CD14-positive monocyte (primary cell): ENCODE results near the gene IL10RB. TPM values are rescaled to one million over a fixed set of nuclear protein-coding genes. Genes with fewer than 3 reads are reported as not detected.
A peak's percentile ranks its signal among the peaks of the same experiment; 100 is the strongest.

Experiments used
- DNase-seq, 3 donors: peaks; one replicate each; pipeline ENCODE4 v3.0.0-alpha.2; 2011 to 2022
- H2AFZ ChIP-seq: 2 replicates; pipeline ENCODE4 v1.6.0; 2012; ENCODE audit warnings: mild to moderate bottlenecking, low read depth, low read length, inconsistent platforms; ENCODE audit not compliant: insufficient read depth, poor library complexity, severe bottlenecking
- H3K27ac ChIP-seq, 2 donors: 1 replicate in 1 of 2; 2 replicates in 1 of 2; pipeline ENCODE4 v1.5.1; 2012 to 2013; ENCODE audit warnings: low read length in 2 of 2, control low read depth in 1 of 2, inconsistent platforms in 1 of 2, low read depth in 1 of 2, mild to moderate bottlenecking in 1 of 2
- H3K27me3 ChIP-seq, 2 donors: one replicate each; pipeline versions ENCODE4 v1.6.0 to v1.6.1; 2011 to 2013; ENCODE audit warnings: low read length in 2 of 2; ENCODE audit not compliant: control insufficient read depth in 2 of 2, insufficient read depth in 2 of 2
- H3K36me3 ChIP-seq, 2 donors: replicated peaks in 1 of 2; 1 replicate in 1 of 2; 2 replicates in 1 of 2; pipeline versions ENCODE4 v1.5.1 to v1.6.1; 2012 to 2013; ENCODE audit warnings: low read length in 2 of 2, control low read depth in 1 of 2, inconsistent platforms in 1 of 2, mild to moderate bottlenecking in 1 of 2; ENCODE audit not compliant: insufficient read depth in 2 of 2, control insufficient read depth in 1 of 2
- H3K4me1 ChIP-seq, 2 donors: 1 replicate in 1 of 2; 2 replicates in 1 of 2; pipeline versions ENCODE4 v1.5.1 to v1.6.1; 2012 to 2013; ENCODE audit warnings: low read length in 2 of 2, control low read depth in 1 of 2, inconsistent platforms in 1 of 2, mild to moderate bottlenecking in 1 of 2, moderate library complexity in 1 of 2; ENCODE audit not compliant: insufficient read depth in 2 of 2, control insufficient read depth in 1 of 2
- H3K4me2 ChIP-seq: replicated peaks from 2 replicates; pipeline ENCODE3; 2012; ENCODE audit warnings: low read length, moderate library complexity, mild to moderate bottlenecking; ENCODE audit not compliant: poor library complexity, severe bottlenecking; ENCODE audit errors: extremely low read depth
- H3K4me3 ChIP-seq, 3 experiments: fragments of 200-600 bp in 1 of 3; sonication (generic) in 1 of 3; replicated peaks in 1 of 3; 1 replicate in 2 of 3; 2 replicates in 1 of 3; pipeline ENCODE4 v1.5.1; 2011 to 2013; ENCODE audit warnings: low read length in 3 of 3, mild to moderate bottlenecking in 3 of 3, control low read depth in 2 of 3, low read depth in 2 of 3, inconsistent platforms in 1 of 3, moderate library complexity in 1 of 3
- H3K79me2 ChIP-seq: 2 replicates; pipeline ENCODE4 v1.6.0; 2012; ENCODE audit warnings: mild to moderate bottlenecking, control low read depth, inconsistent platforms, low read length, moderate library complexity; ENCODE audit not compliant: insufficient read depth
- H3K9ac ChIP-seq: 2 replicates; pipeline ENCODE4 v1.6.0; 2017; ENCODE audit warnings: low read length, mild to moderate bottlenecking; ENCODE audit not compliant: insufficient read depth, poor library complexity, severe bottlenecking
- H3K9me3 ChIP-seq, 2 donors: replicated peaks in 1 of 2; 1 replicate in 1 of 2; 2 replicates in 1 of 2; pipeline versions ENCODE4 v1.5.1 to v1.6.1; 2012 to 2013; ENCODE audit warnings: low read length in 2 of 2, control low read depth in 1 of 2; ENCODE audit not compliant: control insufficient read depth in 1 of 2, insufficient read depth in 1 of 2
- H4K20me1 ChIP-seq: 2 replicates; pipeline ENCODE4 v1.6.0; 2012; ENCODE audit warnings: mild to moderate bottlenecking, low read length, control low read depth, moderate library complexity; ENCODE audit not compliant: insufficient read depth
- H3K27ac Mint-ChIP-seq, 7 donors: one replicate each; pipeline ENCODE4 v1.8.0; 2020; ENCODE audit warnings: mild to moderate bottlenecking in 7 of 7, mixed read lengths in 7 of 7, moderate library complexity in 6 of 7, inconsistent platforms in 2 of 7
- H3K27me3 Mint-ChIP-seq, 3 donors: one replicate each; pipeline ENCODE4 v1.8.0; 2021 to 2022; ENCODE audit warnings: low read depth in 3 of 3, mild to moderate bottlenecking in 3 of 3, mixed read lengths in 3 of 3, moderate library complexity in 3 of 3, inconsistent platforms in 1 of 3
- H3K36me3 Mint-ChIP-seq, 2 donors: one replicate each; pipeline ENCODE4 v1.8.0; 2020; ENCODE audit warnings: mixed read lengths in 2 of 2, inconsistent platforms in 1 of 2, mild to moderate bottlenecking in 1 of 2
- H3K4me1 Mint-ChIP-seq: one replicate; pipeline ENCODE4 v1.8.0; 2020; ENCODE audit warnings: mild to moderate bottlenecking, mixed read lengths
- H3K4me3 Mint-ChIP-seq, 2 donors: one replicate each; pipeline ENCODE4 v1.8.0; 2020; ENCODE audit warnings: mild to moderate bottlenecking in 2 of 2, mixed read lengths in 2 of 2, moderate library complexity in 1 of 2
- H3K9me3 Mint-ChIP-seq, 7 donors: one replicate each; pipeline ENCODE4 v1.8.0; 2020 to 2022; ENCODE audit warnings: mixed read lengths in 7 of 7, mild to moderate bottlenecking in 6 of 7, moderate library complexity in 6 of 7, inconsistent platforms in 2 of 7
- WGBS: methylation state at CpG from one replicate; pipeline ENCODE4 v1.1.5; 2013; ENCODE audit warnings: missing lambda C conversion rate; ENCODE audit not compliant: insufficient coverage; 5-methylcytosine and 5-hydroxymethylcytosine counted together
- intact Hi-C, 2 donors: fragments of 100-400 bp; cut with micrococcal nuclease; formaldehyde crosslinking; loops; one replicate each; pipeline versions ENCODE4 v1.15.0 to v1.15.1; 2023
- polyA plus RNA-seq, 3 donors: library from polyadenylated mRNA; depleted of rRNA in 1 of 3; unstranded in 2 of 3; stranded (reverse) in 1 of 3; fragments of 300-500 nt in 2 of 3; fragments of >200 nt in 1 of 3; fragmentation: Illumina TruSeq in 2 of 3; gene quantifications; 1 replicate in 2 of 3; 2 replicates in 1 of 3; pipeline ENCODE4 v1.2.3, GENCODE V29; 2012 to 2021
- TF ChIP-seq, protein P1 (sequence below): fragments of 200-600 bp; IDR thresholded peaks from one replicate; pipeline ENCODE4 v1.8.0; 2022; ENCODE audit warnings: antibody characterized with exemption, mild to moderate bottlenecking

IL10RB gene
- polyA plus RNA-seq, 3 donors = 79.0 to 225 (median 212) TPM

DNA sequence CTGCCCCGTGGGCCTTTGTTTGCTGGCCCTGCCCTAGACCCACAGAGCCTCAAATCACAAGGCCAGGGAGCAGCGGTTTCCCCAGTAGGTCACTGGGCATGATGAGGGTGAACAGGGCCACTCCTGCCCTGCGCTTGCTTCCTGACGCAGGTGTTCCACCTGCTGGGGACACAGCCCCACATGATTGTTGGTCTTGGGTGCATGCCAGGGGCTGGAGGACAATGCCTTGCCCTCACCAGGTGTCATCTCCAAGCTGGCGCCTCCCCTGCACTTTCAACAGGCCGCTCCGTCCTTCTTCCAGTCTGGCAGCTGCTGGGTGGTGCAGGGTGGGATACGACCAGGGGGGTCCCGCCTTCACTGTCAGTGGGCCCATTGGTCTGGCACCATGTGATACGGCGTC lies 24.3 kb downstream of the IL10RB start:
- no peak overlapping the region for H3K27ac Mint-ChIP-seq
- no peaks in the 10 kb centered on the region for H3K27me3 ChIP-seq
- TF ChIP-seq, protein P1, sequence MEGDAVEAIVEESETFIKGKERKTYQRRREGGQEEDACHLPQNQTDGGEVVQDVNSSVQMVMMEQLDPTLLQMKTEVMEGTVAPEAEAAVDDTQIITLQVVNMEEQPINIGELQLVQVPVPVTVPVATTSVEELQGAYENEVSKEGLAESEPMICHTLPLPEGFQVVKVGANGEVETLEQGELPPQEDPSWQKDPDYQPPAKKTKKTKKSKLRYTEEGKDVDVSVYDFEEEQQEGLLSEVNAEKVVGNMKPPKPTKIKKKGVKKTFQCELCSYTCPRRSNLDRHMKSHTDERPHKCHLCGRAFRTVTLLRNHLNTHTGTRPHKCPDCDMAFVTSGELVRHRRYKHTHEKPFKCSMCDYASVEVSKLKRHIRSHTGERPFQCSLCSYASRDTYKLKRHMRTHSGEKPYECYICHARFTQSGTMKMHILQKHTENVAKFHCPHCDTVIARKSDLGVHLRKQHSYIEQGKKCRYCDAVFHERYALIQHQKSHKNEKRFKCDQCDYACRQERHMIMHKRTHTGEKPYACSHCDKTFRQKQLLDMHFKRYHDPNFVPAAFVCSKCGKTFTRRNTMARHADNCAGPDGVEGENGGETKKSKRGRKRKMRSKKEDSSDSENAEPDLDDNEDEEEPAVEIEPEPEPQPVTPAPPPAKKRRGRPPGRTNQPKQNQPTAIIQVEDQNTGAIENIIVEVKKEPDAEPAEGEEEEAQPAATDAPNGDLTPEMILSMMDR = no peak
- H3K9me3 Mint-ChIP-seq = no peaks in the 10 kb centered on the region
- intact Hi-C loops = no loop called here
- no peak overlapping the region for H2AFZ ChIP-seq
- peaks cover 1% of the 10 kb centered on the region for H3K4me1 Mint-ChIP-seq
- 98% methylated on average over 9 of the region's 11 CpGs for WGBS
- H3K4me3 Mint-ChIP-seq = no peak overlapping the region
- H3K36me3 Mint-ChIP-seq = peaks cover 86 to 99% of the 10 kb centered on the region in 2 donors
- no peaks in the 10 kb centered on the region for H3K4me1 ChIP-seq
- H3K79me2 ChIP-seq = peaks cover 7% of the 10 kb centered on the region
- H3K27ac ChIP-seq = no peak overlapping the region
- no peaks in the 10 kb centered on the region for H3K9me3 ChIP-seq
- H3K9ac ChIP-seq = no peak overlapping the region
- no peak for DNase-seq
- peaks cover 88 to 96% of the 10 kb centered on the region in 2 donors for H3K36me3 ChIP-seq
- no peak overlapping the region for H3K4me3 ChIP-seq
- H3K4me2 ChIP-seq = no peak overlapping the region
- H3K27me3 Mint-ChIP-seq = peaks cover 0 to 3% (median 0%) of the 10 kb centered on the region in 3 donors
- H4K20me1 ChIP-seq = peaks cover 38% of the 10 kb centered on the region

DNA sequence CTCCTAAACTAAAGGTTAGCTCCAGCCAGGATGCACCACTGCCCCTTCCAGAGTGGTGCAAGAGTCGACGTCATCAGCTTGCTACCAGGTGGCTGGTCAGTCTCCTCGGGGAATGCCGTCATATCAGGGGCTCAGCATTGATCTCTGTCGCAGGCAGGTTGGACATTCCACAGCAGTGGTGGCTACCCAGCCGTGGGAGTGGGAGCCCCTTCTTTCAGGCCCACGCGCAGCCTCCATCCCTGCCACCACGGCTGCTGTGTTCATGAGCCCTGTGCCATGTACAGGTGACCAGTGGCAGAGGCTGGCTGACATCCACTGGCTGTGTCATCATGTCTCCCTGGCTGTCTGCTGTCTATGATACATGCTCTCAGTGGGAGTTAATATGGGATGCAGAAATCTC lies 25.5 kb downstream of the IL10RB start:
- Histone ChIP-seq H3K27ac (no peak overlapping the region), H3K79me2 (peaks cover 7% of the 10 kb centered on the region), H3K27me3 (no peaks in the 10 kb centered on the region), H3K4me1 (no peaks in the 10 kb centered on the region), H3K4me3 (no peak overlapping the region), H2AFZ (no peak overlapping the region), H4K20me1 (peaks cover 30% of the 10 kb centered on the region), H3K9me3 (no peaks in the 10 kb centered on the region), H3K4me2 (no peak overlapping the region), H3K36me3 (peaks cover 83 to 92% of the 10 kb centered on the region in 2 donors), H3K9ac (no peak overlapping the region)
- H3K27ac Mint-ChIP-seq = peak overlapping the region in 5 of 7 donors; percentile 26 to 66 (median 47)
- no peaks in the 10 kb centered on the region for H3K4me1 Mint-ChIP-seq
- 94% methylated on average over 9 of the region's 9 CpGs for WGBS
- peaks cover 0 to 1% (median 0%) of the 10 kb centered on the region in 3 donors for H3K27me3 Mint-ChIP-seq
- TF ChIP-seq, protein P1 = no peak
- H3K9me3 Mint-ChIP-seq = no peaks in the 10 kb centered on the region
- H3K36me3 Mint-ChIP-seq = peaks cover 82 to 98% of the 10 kb centered on the region in 2 donors
- DNase-seq = no peak
- intact Hi-C loops = no loop called here
- H3K4me3 Mint-ChIP-seq = no peak overlapping the region
